ENCODE measurements around the gene PDZD11. TPM values are rescaled to one million over a fixed set of nuclear protein-coding genes. Genes with fewer than 3 reads are reported as not detected.
A peak's percentile ranks its signal among the peaks of the same experiment; 100 is the strongest.

The PDZD11 gene, protein sequence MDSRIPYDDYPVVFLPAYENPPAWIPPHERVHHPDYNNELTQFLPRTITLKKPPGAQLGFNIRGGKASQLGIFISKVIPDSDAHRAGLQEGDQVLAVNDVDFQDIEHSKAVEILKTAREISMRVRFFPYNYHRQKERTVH
- 63.4 and 73.0 TPM in 2 replicates for total RNA-seq (2022)
- percentile 65 among the genes with signal in this experiment for Bru-seq, nascent RNA
- percentile 86 among the genes with signal in this experiment for BruChase-seq, experiment 1, labeled RNA remaining after a 6-hour chase
- percentile 71 among the genes with signal in this experiment for BruChase-seq, experiment 2, labeled RNA remaining after a 2-hour chase
- long read RNA-seq, transcript PDZD11-201 (7 exons, 1,043 nt): major isoform, 115 of 152 reads
- long read RNA-seq, transcript PDZD11-202 (8 exons, 784 nt): minor isoform, 15 of 152 reads
- long read RNA-seq, partial matches to known transcripts: 6 of 152 reads
- long read RNA-seq, other reads (novel, unspliced or antisense): 16 of 152 reads

DNA sequence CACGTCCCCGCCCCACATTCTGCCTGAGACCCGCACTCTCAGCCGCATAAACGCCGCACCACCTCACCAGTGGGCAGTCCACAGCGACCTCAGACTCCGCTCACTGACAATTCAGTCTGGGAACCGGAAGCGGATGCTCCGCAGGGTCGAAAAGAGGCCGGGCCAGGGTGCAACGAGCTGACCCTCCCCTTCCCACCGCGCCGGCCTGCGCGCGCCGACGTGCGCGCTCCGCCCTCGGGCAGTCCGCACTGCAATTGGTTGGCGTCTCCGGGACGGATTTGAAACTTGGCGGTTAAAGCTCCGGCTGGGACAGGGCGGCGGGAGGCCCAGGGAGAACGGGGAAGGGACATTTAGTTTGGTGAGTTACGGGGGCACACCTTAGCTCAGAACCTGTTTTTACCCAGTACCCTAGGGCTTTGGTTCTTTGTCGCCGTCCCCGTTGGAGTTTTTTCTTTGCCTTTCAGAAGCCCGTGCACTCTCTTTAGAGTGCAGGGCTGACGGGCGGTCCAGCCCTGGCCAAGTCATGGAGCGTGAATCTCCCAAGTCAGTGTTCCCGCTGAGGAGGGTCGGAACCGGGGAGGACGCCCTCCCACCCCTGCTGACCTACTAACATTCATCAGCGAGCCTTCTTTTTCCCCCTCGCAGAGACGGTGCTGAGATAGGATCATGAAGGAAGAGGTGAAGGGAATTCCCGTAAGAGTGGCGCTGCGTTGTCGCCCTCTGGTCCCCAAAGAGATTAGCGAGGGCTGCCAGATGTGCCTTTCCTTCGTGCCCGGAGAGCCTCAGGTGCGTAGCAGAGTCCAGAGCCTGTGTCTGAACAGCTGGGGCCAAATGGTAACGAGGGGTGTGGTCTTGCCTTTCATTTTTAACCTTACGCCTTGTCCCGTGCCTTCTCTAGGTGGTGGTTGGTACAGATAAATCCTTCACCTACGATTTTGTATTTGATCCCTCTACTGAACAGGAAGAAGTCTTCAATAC lies at the start of gene PDZD11, which contains the start of gene KIF4A:
Gene PDZD11 (minus strand): TSS at position 135 of the 978 bp plus-strand sequence. CDS start 586 bp downstream, outside the sequence.
Gene KIF4A (plus strand): TSS at position 312 of the 978 bp plus-strand sequence. CDS start 355 bp downstream, at position 667.
- CTCF ChIA-PET: no interaction called here
- Mint-ChIP-seq H3K4me3 (ENCODE audit: low read depth, unreplicated experiment) (peak within 1 kb of the TSS; percentile 82), H3K36me3 (ENCODE audit: insufficient read depth, unreplicated experiment) (peaks cover 22% of the 10 kb centered on the region), H3K9me3 (ENCODE audit: low read depth, unreplicated experiment) (no peaks in the 10 kb centered on the region), H3K4me1 (ENCODE audit: low read depth, unreplicated experiment) (no peaks in the 10 kb centered on the region), H3K27ac (ENCODE audit: unreplicated experiment) (peak within 1 kb of the TSS; percentile 34), H3K27me3 (ENCODE audit: unreplicated experiment) (no peaks in the 10 kb centered on the region)
- TSS peak; percentile 48 for BruUV-seq (replicated peaks)
- DNase-seq: peak; percentile 76
- TF ChIP-seq, protein P1, sequence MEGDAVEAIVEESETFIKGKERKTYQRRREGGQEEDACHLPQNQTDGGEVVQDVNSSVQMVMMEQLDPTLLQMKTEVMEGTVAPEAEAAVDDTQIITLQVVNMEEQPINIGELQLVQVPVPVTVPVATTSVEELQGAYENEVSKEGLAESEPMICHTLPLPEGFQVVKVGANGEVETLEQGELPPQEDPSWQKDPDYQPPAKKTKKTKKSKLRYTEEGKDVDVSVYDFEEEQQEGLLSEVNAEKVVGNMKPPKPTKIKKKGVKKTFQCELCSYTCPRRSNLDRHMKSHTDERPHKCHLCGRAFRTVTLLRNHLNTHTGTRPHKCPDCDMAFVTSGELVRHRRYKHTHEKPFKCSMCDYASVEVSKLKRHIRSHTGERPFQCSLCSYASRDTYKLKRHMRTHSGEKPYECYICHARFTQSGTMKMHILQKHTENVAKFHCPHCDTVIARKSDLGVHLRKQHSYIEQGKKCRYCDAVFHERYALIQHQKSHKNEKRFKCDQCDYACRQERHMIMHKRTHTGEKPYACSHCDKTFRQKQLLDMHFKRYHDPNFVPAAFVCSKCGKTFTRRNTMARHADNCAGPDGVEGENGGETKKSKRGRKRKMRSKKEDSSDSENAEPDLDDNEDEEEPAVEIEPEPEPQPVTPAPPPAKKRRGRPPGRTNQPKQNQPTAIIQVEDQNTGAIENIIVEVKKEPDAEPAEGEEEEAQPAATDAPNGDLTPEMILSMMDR (IDR thresholded peaks at IDR 0.05; ENCODE audit: unreplicated experiment): no peak
- intact Hi-C loops (cut with micrococcal nuclease; ENCODE audit: unreplicated experiment): no loop called here

DNA sequence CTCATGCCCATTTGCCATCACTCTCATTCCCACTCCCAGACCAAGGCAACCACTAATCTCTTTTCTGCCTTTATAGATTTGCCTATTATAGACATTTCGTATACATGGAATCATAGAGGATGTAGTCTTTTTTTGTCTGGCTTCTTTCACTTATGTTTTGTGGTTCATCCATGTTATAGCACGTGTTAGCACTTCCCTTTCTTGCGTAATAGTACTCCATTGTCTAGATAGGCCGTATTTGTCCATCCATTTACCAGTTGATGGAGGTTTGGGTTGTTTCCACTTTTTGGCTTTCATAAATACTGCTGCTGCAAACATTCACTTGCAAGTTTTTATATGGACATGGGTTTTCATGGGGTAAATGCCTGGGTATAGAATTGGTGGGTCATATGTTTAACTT lies 48.6 kb upstream of the PDZD11 start:
- intact Hi-C loops (cut with micrococcal nuclease; ENCODE audit: unreplicated experiment): no loop called here
- no peak overlapping the region for H3K4me3 Mint-ChIP-seq (ENCODE audit: low read depth, unreplicated experiment)
- H3K27me3 Mint-ChIP-seq (ENCODE audit: unreplicated experiment): no peaks in the 10 kb centered on the region
- no peaks in the 10 kb centered on the region for H3K4me1 Mint-ChIP-seq (ENCODE audit: low read depth, unreplicated experiment)
- H3K9me3 Mint-ChIP-seq (ENCODE audit: low read depth, unreplicated experiment): no peaks in the 10 kb centered on the region
- CTCF ChIA-PET: no interaction called here
- no peak overlapping the region for H3K27ac Mint-ChIP-seq (ENCODE audit: unreplicated experiment)
- TF ChIP-seq, protein P1 (IDR thresholded peaks at IDR 0.05; ENCODE audit: unreplicated experiment): no peak
- no TSS peak for BruUV-seq (replicated peaks)
- H3K36me3 Mint-ChIP-seq (ENCODE audit: insufficient read depth, unreplicated experiment): peaks cover 4% of the 10 kb centered on the region
- DNase-seq: no peak

DNA sequence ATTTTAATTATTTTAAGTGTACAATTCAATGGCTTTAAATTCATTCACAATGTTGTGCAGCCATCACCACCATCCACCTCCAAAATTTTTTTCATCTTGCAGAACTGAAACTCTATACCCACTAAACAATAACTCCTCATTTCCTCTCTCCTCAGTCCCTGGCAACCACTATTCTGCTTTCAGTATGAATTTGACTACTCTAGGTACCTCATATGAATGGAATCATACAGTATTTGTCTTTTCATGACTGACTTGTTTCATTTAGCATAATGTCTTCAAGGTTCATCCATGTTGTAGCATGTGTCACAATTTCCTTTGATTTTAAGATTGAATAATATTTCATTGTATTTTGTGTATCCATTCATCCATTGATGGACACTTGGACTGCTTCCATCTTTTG lies 47.0 kb upstream of the PDZD11 start:
- Mint-ChIP-seq H3K27me3 (ENCODE audit: unreplicated experiment) (no peaks in the 10 kb centered on the region), H3K4me1 (ENCODE audit: low read depth, unreplicated experiment) (no peaks in the 10 kb centered on the region), H3K27ac (ENCODE audit: unreplicated experiment) (no peak overlapping the region), H3K4me3 (ENCODE audit: low read depth, unreplicated experiment) (no peak overlapping the region), H3K9me3 (ENCODE audit: low read depth, unreplicated experiment) (no peaks in the 10 kb centered on the region), H3K36me3 (ENCODE audit: insufficient read depth, unreplicated experiment) (no peaks in the 10 kb centered on the region)
- CTCF ChIA-PET: no interaction called here
- no TSS peak for BruUV-seq (replicated peaks)
- intact Hi-C loops (cut with micrococcal nuclease; ENCODE audit: unreplicated experiment): no loop called here
- no peak for DNase-seq
- TF ChIP-seq, protein P1 (IDR thresholded peaks at IDR 0.05; ENCODE audit: unreplicated experiment): no peak

DNA sequence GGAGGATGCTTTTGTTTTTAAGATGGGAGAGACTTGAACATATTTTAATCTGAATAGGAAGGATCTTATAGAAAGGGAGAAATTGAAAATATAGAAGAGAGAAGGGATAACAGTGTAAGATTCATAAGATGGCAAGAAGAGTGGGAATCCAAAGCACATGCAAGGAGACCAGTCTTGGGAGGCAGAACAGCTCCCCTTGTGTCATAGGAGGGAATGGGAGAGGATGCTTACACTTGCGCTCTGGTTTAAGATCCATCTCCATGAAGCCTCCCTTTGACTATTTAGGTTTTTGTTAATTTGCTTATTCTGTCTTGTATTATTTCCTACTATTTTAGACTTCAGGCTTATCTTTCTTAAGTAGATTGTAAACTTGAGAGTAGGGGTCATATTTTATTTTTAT lies 42.9 kb upstream of the PDZD11 start:
- H3K4me3 Mint-ChIP-seq (ENCODE audit: low read depth, unreplicated experiment): no peak overlapping the region
- CTCF ChIA-PET: interaction anchor here (0.5 to 0.7 kb wide), 3 partner anchors 61 to 1168 kb away, joined by 3 to 4 read pairs (median 3); no protein-coding TSS in a partner anchor
- peaks cover 5% of the 10 kb centered on the region for H3K36me3 Mint-ChIP-seq (ENCODE audit: insufficient read depth, unreplicated experiment)
- H3K27ac Mint-ChIP-seq (ENCODE audit: unreplicated experiment): no peak overlapping the region
- no peaks in the 10 kb centered on the region for H3K27me3 Mint-ChIP-seq (ENCODE audit: unreplicated experiment)
- no peak for DNase-seq
- H3K4me1 Mint-ChIP-seq (ENCODE audit: low read depth, unreplicated experiment): no peaks in the 10 kb centered on the region
- BruUV-seq (replicated peaks): no TSS peak
- intact Hi-C loops (cut with micrococcal nuclease; ENCODE audit: unreplicated experiment): no loop called here
- TF ChIP-seq, protein P1 (IDR thresholded peaks at IDR 0.05; ENCODE audit: unreplicated experiment): no peak
- no peaks in the 10 kb centered on the region for H3K9me3 Mint-ChIP-seq (ENCODE audit: low read depth, unreplicated experiment)

Measured in Calu3 (cell line).